Right hindlimb (tissue), 1 donor: ENCODE data around the gene DNAJC15.
"Not testable (repeated sequence)": the region's sequence is repeated elsewhere in the genome, so short reads cannot be mapped to it uniquely, and the experiment has no call there.

Experiments
- DNase-seq: peaks from one replicate; pipeline ENCODE4 v3.0.0-alpha.2; 2018

DNAJC15 gene

GRCh38 chr13:43023289-43023963 is at the start of gene DNAJC15:
Gene DNAJC15, plus strand, starts transcription at chr13:43023586. Its CDS starts 41 bp downstream, at chr13:43023627.
- DNase-seq: peak; percentile 92

- no peak for DNase-seq
Measured at GRCh38 chr13:42976066-42976465, 47.3 kb upstream of the DNAJC15 start.

- no peak for DNase-seq
Measured at GRCh38 chr13:42977219-42977659, 46.1 kb upstream of the DNAJC15 start.

GRCh38 chr13:42981317-42981716 is 42.1 kb upstream of the DNAJC15 start:
- no peak for DNase-seq

- DNase-seq: no peak
Measured at GRCh38 chr13:42981853-42982252, 41.5 kb upstream of the DNAJC15 start.

- DNase-seq: no peak
Measured at GRCh38 chr13:42984026-42984425, 39.4 kb upstream of the DNAJC15 start.

- no peak for DNase-seq
Measured at GRCh38 chr13:42984691-42985090, 38.7 kb upstream of the DNAJC15 start.

GRCh38 chr13:42985312-42986175 is 37.8 kb upstream of the DNAJC15 start:
- no peak for DNase-seq

- no peak for DNase-seq
Measured at GRCh38 chr13:42986176-42986574, 37.2 kb upstream of the DNAJC15 start.

- no peak for DNase-seq
Measured at GRCh38 chr13:42990291-42991232, 32.8 kb upstream of the DNAJC15 start.

- not testable (repeated sequence) for DNase-seq
Measured at GRCh38 chr13:42991233-42991897, 32.0 kb upstream of the DNAJC15 start.

GRCh38 chr13:42991898-42992763 is 31.3 kb upstream of the DNAJC15 start, which contains the start of gene EPSTI1:
Gene EPSTI1, minus strand, starts transcription at chr13:42992241. Its CDS starts 76 bp downstream, at chr13:42992165.
- peak; percentile 76 for DNase-seq

- DNase-seq: no peak
Measured at GRCh38 chr13:42992764-42993122, 30.6 kb upstream of the DNAJC15 start.

GRCh38 chr13:42994878-42995277 is 28.5 kb upstream of the DNAJC15 start:
- DNase-seq: no peak

GRCh38 chr13:42996584-42996983 is 26.8 kb upstream of the DNAJC15 start:
- no peak for DNase-seq

- no peak for DNase-seq
Measured at GRCh38 chr13:42997381-42997780, 26.0 kb upstream of the DNAJC15 start.

- DNase-seq: no peak
Measured at GRCh38 chr13:42999491-42999890, 23.9 kb upstream of the DNAJC15 start.

- DNase-seq: no peak
Measured at GRCh38 chr13:43000676-43001075, 22.7 kb upstream of the DNAJC15 start.

GRCh38 chr13:43002021-43002420 is 21.4 kb upstream of the DNAJC15 start:
- DNase-seq: no peak

GRCh38 chr13:43003010-43003409 is 20.4 kb upstream of the DNAJC15 start:
- DNase-seq: no peak

GRCh38 chr13:43003729-43004128 is 19.7 kb upstream of the DNAJC15 start:
- DNase-seq: no peak
